OCI-LY7 (cell line): ENCODE data around the gene FBXO47.

Experiments
- EZH2phosphoT487 ChIP-seq: fragments of 200-600 bp; sonication (generic); IDR thresholded peaks from 2 replicates; pipeline ENCODE4 v1.6.1; 2018; ENCODE audit warnings: low read depth, borderline replicate concordance, mild to moderate bottlenecking, mixed run types, antibody characterized with exemption, low read length, moderate library complexity, mixed read lengths
- TF ChIP-seq, protein P1 (sequence below): fragments of 200-600 bp; sonication (generic); conservative IDR thresholded peaks from 2 replicates; pipeline ENCODE4 v1.5.1; 2014; ENCODE audit warnings: mild to moderate bottlenecking, antibody characterized with exemption, low read length, moderate library complexity, mixed read lengths

- TF ChIP-seq, protein P1, sequence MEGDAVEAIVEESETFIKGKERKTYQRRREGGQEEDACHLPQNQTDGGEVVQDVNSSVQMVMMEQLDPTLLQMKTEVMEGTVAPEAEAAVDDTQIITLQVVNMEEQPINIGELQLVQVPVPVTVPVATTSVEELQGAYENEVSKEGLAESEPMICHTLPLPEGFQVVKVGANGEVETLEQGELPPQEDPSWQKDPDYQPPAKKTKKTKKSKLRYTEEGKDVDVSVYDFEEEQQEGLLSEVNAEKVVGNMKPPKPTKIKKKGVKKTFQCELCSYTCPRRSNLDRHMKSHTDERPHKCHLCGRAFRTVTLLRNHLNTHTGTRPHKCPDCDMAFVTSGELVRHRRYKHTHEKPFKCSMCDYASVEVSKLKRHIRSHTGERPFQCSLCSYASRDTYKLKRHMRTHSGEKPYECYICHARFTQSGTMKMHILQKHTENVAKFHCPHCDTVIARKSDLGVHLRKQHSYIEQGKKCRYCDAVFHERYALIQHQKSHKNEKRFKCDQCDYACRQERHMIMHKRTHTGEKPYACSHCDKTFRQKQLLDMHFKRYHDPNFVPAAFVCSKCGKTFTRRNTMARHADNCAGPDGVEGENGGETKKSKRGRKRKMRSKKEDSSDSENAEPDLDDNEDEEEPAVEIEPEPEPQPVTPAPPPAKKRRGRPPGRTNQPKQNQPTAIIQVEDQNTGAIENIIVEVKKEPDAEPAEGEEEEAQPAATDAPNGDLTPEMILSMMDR = no peak
- no peak for TF ChIP-seq EZH2phosphoT487
Observed at GRCh38 chr17:38947189-38947588, 20.0 kb downstream of the FBXO47 start.
